Dendritic cell treated with granulocyte-macrophage colony-stimulating factor and Interleukin-4, amounts not matched to agents 40 ng/mL and 50 ng/mL, for 4 days (primary cell): ENCODE data around the gene TMEM51.

Experiments
- H3K27ac Mint-ChIP-seq: one replicate; pipeline ENCODE4 v1.8.0; 2022; ENCODE audit warnings: mild to moderate bottlenecking, mixed read lengths
- H3K27me3 Mint-ChIP-seq: one replicate; pipeline ENCODE4 v1.8.0; 2022; ENCODE audit warnings: mild to moderate bottlenecking, mixed read lengths
- H3K36me3 Mint-ChIP-seq: one replicate; pipeline ENCODE4 v1.8.0; 2022; ENCODE audit warnings: low read depth, mixed read lengths
- H3K4me1 Mint-ChIP-seq: one replicate; pipeline ENCODE4 v1.8.0; 2022; ENCODE audit warnings: low read depth, mixed read lengths
- H3K4me3 Mint-ChIP-seq: one replicate; pipeline ENCODE4 v1.8.0; 2022; ENCODE audit warnings: mild to moderate bottlenecking, moderate library complexity, mixed read lengths
- H3K9me3 Mint-ChIP-seq: one replicate; pipeline ENCODE4 v1.8.0; 2022; ENCODE audit warnings: mixed read lengths
- intact Hi-C: fragments of 100-400 bp; cut with micrococcal nuclease; formaldehyde crosslinking; loops from one replicate; pipeline ENCODE4 v1.15.0; 2022

The TMEM51 gene

DNA sequence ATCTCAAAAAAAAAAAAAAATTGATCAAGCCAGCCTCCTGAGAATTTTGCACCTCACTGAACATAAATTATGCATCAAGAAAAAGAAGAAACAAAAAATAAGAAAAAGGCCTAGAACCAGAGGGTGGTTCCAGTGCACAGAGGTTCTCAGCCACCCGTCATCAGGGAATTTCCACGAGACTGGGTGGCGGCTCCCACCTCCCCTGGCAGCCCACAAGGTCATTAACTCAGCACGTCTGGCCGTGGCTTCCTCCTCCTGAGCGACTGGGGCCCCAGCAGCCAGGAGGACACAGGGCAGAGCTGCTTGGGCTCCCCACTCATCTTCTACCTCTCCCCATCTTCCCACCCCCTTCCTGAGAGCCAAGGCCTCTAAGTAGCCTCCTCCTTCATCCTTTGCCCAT lies 15.7 kb upstream of the TMEM51 start:
- intact Hi-C loops, result no loop called here
- Mint-ChIP-seq H3K27ac (peak overlapping the region; percentile 82), H3K4me3 (no peak overlapping the region), H3K9me3 (peaks cover 10% of the 10 kb centered on the region), H3K27me3 (peaks cover 35% of the 10 kb centered on the region), H3K4me1 (peaks cover 58% of the 10 kb centered on the region), H3K36me3 (no peaks in the 10 kb centered on the region)

GRCh38 chr1:15139654-15140350 lies 13.7 kb upstream of the TMEM51 start:
- peak overlapping the region; percentile 61 for H3K27ac Mint-ChIP-seq
- H3K27me3 Mint-ChIP-seq, result peaks cover 21% of the 10 kb centered on the region
- peaks cover 66% of the 10 kb centered on the region for H3K4me1 Mint-ChIP-seq
- H3K36me3 Mint-ChIP-seq, result no peaks in the 10 kb centered on the region
- H3K9me3 Mint-ChIP-seq, result peaks cover 6% of the 10 kb centered on the region
- intact Hi-C loops, result no loop called here
- H3K4me3 Mint-ChIP-seq, result no peak overlapping the region

DNA sequence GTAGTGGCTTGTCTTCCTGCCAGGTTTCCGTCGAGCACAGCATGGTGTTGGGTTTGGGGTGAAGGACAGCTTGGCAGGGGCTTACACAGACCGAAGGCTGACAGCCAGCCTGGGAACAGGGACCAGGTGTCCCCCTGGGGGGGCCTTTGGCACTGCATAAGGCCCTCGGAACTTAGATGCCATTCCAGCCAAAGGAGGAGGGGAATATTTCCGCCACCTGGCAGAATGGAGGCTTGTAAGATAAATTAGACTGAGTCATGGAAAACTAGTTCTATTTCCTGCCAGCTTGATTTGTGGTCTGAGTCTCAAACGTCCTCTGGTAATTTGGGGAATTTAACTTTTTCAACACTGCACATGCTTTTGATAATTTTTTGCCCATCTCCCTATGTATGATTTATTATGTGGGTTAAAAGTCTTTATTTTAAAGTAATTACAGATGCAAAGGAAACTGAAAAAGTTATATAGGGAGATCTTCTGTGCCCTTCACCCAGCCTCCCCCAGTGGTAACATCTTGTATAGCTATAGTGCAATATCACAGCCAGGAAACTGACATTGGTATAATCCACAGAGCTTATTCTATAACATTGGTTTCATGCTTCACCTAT lies 11.5 kb upstream of the TMEM51 start:
- Mint-ChIP-seq H3K27me3 (peaks cover 15% of the 10 kb centered on the region), H3K9me3 (peaks cover 6% of the 10 kb centered on the region), H3K27ac (peak overlapping the region; percentile 61), H3K4me3 (no peak overlapping the region), H3K4me1 (peaks cover 69% of the 10 kb centered on the region), H3K36me3 (no peaks in the 10 kb centered on the region)
- intact Hi-C loops, result no loop called here

DNA sequence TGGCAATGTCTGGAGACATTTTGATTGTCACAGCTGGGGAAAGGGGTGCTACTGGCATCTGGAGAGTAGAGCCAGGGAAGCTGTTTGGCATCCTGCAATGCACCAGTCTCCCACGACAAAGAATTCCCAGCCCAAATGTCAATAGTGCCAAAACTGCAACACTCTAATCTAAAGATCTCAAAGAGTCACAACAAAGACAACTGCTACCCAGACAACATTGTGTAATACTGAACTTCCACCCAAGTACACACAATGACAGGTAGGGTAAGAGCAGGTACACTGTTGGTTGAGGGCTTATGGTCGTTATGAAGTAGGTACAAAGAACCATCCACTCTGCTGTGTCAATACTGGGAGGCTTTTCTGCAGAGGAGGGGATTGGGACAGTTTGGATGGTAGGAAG lies 8.2 kb upstream of the TMEM51 start:
- intact Hi-C loops, result no loop called here
- Mint-ChIP-seq H3K4me1 (peaks cover 69% of the 10 kb centered on the region), H3K4me3 (no peak overlapping the region), H3K27ac (no peak overlapping the region), H3K36me3 (no peaks in the 10 kb centered on the region), H3K9me3 (peaks cover 6% of the 10 kb centered on the region), H3K27me3 (peaks cover 14% of the 10 kb centered on the region)

DNA sequence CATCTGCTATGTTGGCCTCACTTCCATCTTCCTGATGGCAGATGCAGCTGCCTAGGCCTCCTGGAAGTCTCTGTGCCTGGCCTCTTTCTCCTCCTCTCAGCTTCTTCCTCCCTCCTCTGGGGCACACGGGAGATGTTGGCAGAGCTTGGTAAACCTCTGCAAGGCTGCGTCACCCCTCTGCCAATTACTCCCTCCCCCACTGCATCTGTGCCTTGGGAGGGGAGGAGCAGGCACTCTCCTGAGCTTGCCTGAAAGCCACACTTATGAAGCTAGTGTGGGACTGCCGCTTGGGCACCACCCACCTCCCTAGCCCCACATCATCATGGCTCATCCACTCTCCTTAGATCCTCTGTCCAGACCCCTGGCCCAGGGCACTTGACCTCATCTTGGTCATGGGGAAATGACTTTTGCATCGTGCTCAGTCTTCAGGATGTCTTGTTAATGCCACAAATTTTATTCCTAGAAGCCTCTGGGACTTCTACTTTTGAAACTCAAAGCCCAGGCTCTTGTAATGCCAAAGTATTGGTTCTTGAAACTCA lies 7.3 kb upstream of the TMEM51 start:
- Mint-ChIP-seq H3K27ac (peak overlapping the region; percentile 56), H3K36me3 (peaks cover 6% of the 10 kb centered on the region), H3K4me3 (no peak overlapping the region), H3K4me1 (peaks cover 69% of the 10 kb centered on the region), H3K27me3 (peaks cover 13% of the 10 kb centered on the region), H3K9me3 (peaks cover 6% of the 10 kb centered on the region)
- intact Hi-C loops, result no loop called here

GRCh38 chr1:15146971-15147376 lies 6.6 kb upstream of the TMEM51 start:
- H3K4me3 Mint-ChIP-seq, result no peak overlapping the region
- H3K36me3 Mint-ChIP-seq, result peaks cover 6% of the 10 kb centered on the region
- peaks cover 15% of the 10 kb centered on the region for H3K27me3 Mint-ChIP-seq
- peaks cover 6% of the 10 kb centered on the region for H3K9me3 Mint-ChIP-seq
- H3K4me1 Mint-ChIP-seq, result peaks cover 69% of the 10 kb centered on the region
- intact Hi-C loops, result no loop called here
- H3K27ac Mint-ChIP-seq, result peak overlapping the region; percentile 56

GRCh38 chr1:15148004-15148403 lies 5.5 kb upstream of the TMEM51 start:
- peaks cover 14% of the 10 kb centered on the region for H3K36me3 Mint-ChIP-seq
- no peak overlapping the region for H3K4me3 Mint-ChIP-seq
- peaks cover 15% of the 10 kb centered on the region for H3K27me3 Mint-ChIP-seq
- peaks cover 3% of the 10 kb centered on the region for H3K9me3 Mint-ChIP-seq
- intact Hi-C loops, result no loop called here
- peaks cover 68% of the 10 kb centered on the region for H3K4me1 Mint-ChIP-seq
- peak overlapping the region; percentile 60 for H3K27ac Mint-ChIP-seq

DNA sequence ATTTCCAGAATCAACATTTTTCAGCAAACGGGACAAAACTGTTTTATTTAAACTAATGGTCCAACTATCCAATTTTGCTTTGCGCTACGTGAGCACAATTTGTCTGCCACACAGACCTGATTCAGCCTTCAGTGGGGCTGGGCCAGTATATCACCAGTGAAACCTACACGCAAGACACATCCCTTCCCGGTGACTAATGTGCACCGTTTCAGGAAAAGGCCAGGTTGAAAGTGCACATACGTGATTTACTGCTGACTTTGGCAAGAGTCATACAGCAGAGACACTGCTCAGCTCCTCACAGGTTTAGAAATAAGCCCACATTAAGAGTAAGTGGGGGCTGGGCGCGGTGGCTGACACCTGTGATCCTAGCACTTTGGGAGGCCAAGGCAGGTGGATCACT lies 5.1 kb upstream of the TMEM51 start:
- intact Hi-C loops, result no loop called here

DNA sequence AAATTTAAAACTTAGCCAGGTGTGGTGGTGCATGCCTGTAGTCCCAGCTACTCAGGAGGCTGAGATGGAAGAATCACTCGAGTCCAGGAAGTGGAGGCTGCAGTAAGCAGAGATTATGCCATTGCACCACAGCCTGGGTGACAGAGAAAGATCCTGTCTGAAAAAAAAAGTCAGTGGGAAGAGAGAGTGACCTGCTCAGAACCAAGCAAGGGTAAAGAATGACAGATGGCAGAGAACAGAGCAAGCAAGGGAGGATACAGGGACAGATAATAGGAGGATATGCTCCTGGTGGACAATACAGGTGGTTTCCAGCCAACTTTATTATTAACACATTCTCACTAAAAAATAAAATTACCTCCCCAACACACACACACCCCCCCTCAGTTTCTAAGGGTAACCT lies 4.6 kb upstream of the TMEM51 start:
- Mint-ChIP-seq H3K36me3 (peaks cover 17% of the 10 kb centered on the region), H3K4me3 (no peak overlapping the region), H3K27me3 (peaks cover 15% of the 10 kb centered on the region), H3K27ac (no peak overlapping the region), H3K4me1 (peaks cover 64% of the 10 kb centered on the region), H3K9me3 (no peaks in the 10 kb centered on the region)
- intact Hi-C loops, result no loop called here

More for the DNA sequence above, 5.1 kb upstream of the TMEM51 start:
- Mint-ChIP-seq H3K4me3 (no peak overlapping the region), H3K36me3 (peaks cover 17% of the 10 kb centered on the region), H3K9me3 (no peaks in the 10 kb centered on the region), H3K27me3 (peaks cover 15% of the 10 kb centered on the region), H3K4me1 (peaks cover 64% of the 10 kb centered on the region), H3K27ac (no peak overlapping the region)

DNA sequence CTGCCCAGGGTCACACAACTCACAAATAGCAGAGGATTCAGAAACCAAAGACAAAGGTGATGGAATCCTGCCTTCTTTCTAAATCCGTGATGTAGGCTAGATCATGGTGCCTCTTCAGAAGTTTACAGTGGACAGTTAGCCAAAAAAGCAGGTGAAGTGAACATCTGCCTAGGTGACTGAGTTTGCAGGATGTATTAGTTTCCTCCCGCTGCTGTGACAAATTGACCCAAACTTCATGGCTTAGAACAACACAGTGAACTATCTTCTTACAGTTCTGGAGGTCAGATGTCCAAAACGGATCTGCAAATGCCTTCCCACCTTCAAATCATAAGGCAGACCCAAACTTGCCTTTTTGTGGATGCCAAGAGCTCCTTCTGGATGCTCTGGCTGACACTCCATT lies 3.2 kb upstream of the TMEM51 start:
- intact Hi-C loops, result loop anchor here (2.0 to 10.0 kb wide), 3 partner anchors 22 to 282 kb away; no protein-coding TSS in a partner anchor
- Mint-ChIP-seq H3K27me3 (peaks cover 13% of the 10 kb centered on the region), H3K9me3 (no peaks in the 10 kb centered on the region), H3K4me1 (peaks cover 68% of the 10 kb centered on the region), H3K27ac (no peak overlapping the region), H3K36me3 (peaks cover 30% of the 10 kb centered on the region), H3K4me3 (no peak overlapping the region)

DNA sequence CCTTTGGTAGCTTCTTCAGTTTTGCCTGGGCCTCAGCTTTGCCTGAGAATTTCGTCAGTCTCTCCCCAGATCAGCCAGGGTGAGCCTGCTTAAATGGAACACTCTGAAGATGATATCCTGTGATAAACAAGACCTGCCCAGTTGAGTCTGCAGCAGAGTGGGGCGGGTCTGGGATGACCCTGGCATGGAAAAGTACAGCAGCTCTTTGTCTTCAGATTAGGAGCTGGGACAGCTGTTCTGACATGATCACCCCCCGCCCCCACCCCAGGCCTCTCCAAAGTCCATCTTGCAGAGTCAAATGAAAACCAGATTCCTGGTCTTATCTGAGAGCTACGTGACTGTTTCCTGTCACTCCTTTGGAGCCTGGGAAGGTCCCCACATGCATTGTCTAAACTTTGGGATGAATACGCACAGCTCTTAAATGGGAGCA lies 2.2 kb upstream of the TMEM51 start:
- no peak overlapping the region for H3K27ac Mint-ChIP-seq
- H3K4me3 Mint-ChIP-seq, result peak overlapping the region; percentile 2
- H3K27me3 Mint-ChIP-seq, result peaks cover 13% of the 10 kb centered on the region
- intact Hi-C loops, result loop anchor here (2.0 to 10.0 kb wide), 3 partner anchors 23 to 281 kb away; no protein-coding TSS in a partner anchor
- H3K36me3 Mint-ChIP-seq, result peaks cover 40% of the 10 kb centered on the region
- no peaks in the 10 kb centered on the region for H3K9me3 Mint-ChIP-seq
- peaks cover 69% of the 10 kb centered on the region for H3K4me1 Mint-ChIP-seq

DNA sequence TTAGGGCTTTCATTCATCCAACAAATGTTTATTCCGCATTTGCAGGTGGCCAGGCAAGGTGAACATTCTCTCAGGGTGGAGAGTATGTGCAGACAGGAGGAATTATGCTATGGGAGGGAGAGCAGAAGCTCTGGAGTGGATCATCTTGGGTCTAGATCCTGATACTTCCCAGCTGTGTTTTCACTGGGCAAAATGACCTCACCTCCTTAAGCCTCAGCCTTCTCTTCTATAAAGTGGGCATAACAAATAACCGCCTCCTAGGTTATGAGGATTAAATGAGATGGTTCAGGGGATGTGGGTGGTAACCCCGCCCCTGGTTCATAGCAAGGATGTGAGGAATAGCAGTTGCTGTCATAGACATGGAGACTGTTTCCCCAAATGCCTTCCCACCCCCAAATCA lies 1.7 kb upstream of the TMEM51 start:
- Mint-ChIP-seq H3K4me1 (peaks cover 69% of the 10 kb centered on the region), H3K4me3 (peak overlapping the region; percentile 96)
- intact Hi-C loops, result loop anchor here (1.0 to 10.0 kb wide), 5 partner anchors 23 to 280 kb away; no protein-coding TSS in a partner anchor

DNA sequence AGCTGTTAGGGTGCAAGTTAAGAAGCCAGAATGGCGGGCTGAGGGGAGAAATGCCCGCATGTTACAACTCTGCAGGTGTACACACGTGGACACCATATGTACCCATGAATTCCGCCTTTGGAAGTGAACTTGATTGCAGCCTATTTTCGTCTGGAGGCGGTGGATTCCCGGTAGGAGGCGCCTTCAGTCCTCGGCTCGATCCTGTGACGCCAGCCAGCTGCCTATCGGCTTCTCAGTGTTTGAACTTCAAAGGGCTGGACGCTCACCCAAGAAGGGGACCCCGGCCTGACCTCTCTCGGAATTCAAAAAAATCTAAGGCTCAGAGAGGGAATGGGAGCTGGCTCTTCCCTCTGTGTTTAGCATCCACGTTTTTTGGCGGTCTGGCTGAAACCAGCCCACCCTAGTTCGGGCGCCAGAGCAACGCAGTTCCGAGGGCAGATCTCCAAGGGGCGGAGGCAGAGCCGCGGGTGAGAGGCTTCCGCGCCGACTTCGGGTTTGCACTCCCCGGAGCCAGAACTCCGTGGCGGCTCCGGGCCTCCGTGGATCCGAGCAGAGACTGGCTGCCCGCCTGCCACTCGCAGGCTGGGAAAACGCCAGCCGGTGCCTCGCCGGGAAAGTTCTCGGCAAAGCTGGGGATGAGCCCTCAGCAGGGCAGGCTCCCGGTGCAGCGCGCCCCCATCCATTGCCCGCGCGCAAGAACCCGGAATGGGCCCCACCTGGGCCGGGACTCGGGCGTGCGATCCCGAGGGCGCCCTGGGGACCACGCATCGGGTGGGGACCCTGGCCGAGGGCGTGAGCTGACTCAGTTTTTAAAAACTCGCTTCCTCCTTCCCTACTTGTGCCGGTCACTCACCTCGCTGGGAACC lies 996 bp upstream of the TMEM51 start:
- peaks cover 13% of the 10 kb centered on the region for H3K27me3 Mint-ChIP-seq
- intact Hi-C loops, result loop anchor here (1.0 to 10.0 kb wide), 4 partner anchors 62 to 280 kb away; no protein-coding TSS in a partner anchor
- H3K36me3 Mint-ChIP-seq, result peaks cover 52% of the 10 kb centered on the region
- peak overlapping the region; percentile 96 for H3K4me3 Mint-ChIP-seq
- H3K9me3 Mint-ChIP-seq, result no peaks in the 10 kb centered on the region
- H3K4me1 Mint-ChIP-seq, result peaks cover 68% of the 10 kb centered on the region
- peak overlapping the region; percentile 94 for H3K27ac Mint-ChIP-seq

More for the DNA sequence above, 1.7 kb upstream of the TMEM51 start:
- H3K27ac Mint-ChIP-seq, result peak overlapping the region; percentile 94
- peaks cover 13% of the 10 kb centered on the region for H3K27me3 Mint-ChIP-seq
- H3K9me3 Mint-ChIP-seq, result no peaks in the 10 kb centered on the region
- H3K36me3 Mint-ChIP-seq, result peaks cover 45% of the 10 kb centered on the region
